GM12865 (cell line): Measurements from ENCODE around the gene ARAP1.

Source experiments
- DNase-seq: peaks from one replicate; pipeline ENCODE4 v3.0.0; 2010; ENCODE audit warnings: low read depth
- H3K4me3 ChIP-seq: 2 replicates; pipeline ENCODE4 v1.5.1; 2011; ENCODE audit warnings: mild to moderate bottlenecking, low read depth, low read length, control low read depth
- CTCF ChIP-seq: IDR thresholded peaks from 2 replicates; pipeline ENCODE4 v1.5.1; 2011; ENCODE audit warnings: low read length, control low read depth, low read depth, inconsistent platforms; ENCODE audit not compliant: insufficient read depth; ENCODE audit errors: missing control alignments

Gene ARAP1

GRCh38 chr11:72696866-72697700, 55.1 kb downstream of the ARAP1 start:
- DNase-seq = no peak
- H3K4me3 ChIP-seq = no peak overlapping the region
- TF ChIP-seq CTCF = no peak

GRCh38 chr11:72695354-72695753, 56.9 kb downstream of the ARAP1 start:
- H3K4me3 ChIP-seq = no peak overlapping the region
- TF ChIP-seq CTCF = no peak
- no peak for DNase-seq

- no peak for TF ChIP-seq CTCF
- no peak overlapping the region for H3K4me3 ChIP-seq
- DNase-seq = no peak
Measured at GRCh38 chr11:72693271-72693968, 58.8 kb downstream of the ARAP1 start.

GRCh38 chr11:72692498-72693237, 59.5 kb downstream of the ARAP1 start:
- DNase-seq = no peak
- no peak for TF ChIP-seq CTCF
- no peak overlapping the region for H3K4me3 ChIP-seq

- no peak for TF ChIP-seq CTCF
- H3K4me3 ChIP-seq = no peak overlapping the region
- no peak for DNase-seq
Measured at GRCh38 chr11:72690166-72690565, 62.0 kb downstream of the ARAP1 start.

- no peak for TF ChIP-seq CTCF
- DNase-seq = no peak
- no peak overlapping the region for H3K4me3 ChIP-seq
Measured at GRCh38 chr11:72688929-72689328, 63.3 kb downstream of the ARAP1 start.
